Measurements from ENCODE around the gene GLS. TPM values are rescaled to one million over a fixed set of nuclear protein-coding genes. Genes with fewer than 3 reads are reported as not detected.

GLS gene
- total and polyA plus RNA-seq, 2 donors (not counting 3 experiments of a cell fraction or from before 2014, with no cell fraction given): 49.0 to 183 TPM

DNA sequence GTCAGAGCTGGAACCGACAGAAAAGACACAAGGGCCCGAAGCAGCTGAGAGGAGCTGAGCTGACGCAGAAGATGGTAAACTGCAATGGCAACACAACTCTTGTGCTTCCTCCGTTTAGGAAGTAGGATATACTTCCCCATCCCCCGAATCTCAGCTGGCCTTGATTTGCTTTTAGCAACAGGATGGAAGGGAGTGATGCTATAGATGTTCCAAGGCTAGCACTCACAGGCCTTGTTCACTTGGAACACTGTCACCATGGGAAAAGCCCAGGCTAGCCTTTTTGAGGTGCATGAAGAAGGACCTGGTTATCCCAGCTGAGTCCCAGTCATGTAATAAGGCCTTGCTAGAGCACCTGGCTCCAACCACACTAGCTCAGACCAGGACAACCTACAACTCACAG, 107.3 kb downstream of the GLS start:
- Histone ChIP-seq H3K4me3 (replicated peaks in 1 of 3; ENCODE audit: insufficient read depth in 1 of 3, low read depth in 1 of 3, low read length in 3 of 3) (no peak overlapping the region), H3K4me1 (ENCODE audit: control insufficient read depth, extremely low read depth, insufficient read depth, low read length) (peaks cover 15% of the 10 kb centered on the region), H3K36me3 (ENCODE audit: control insufficient read depth in 2 of 2, extremely low read depth in 1 of 2, insufficient read depth in 2 of 2, low read length in 2 of 2) (peaks cover 14 to 56% of the 10 kb centered on the region in 2 experiments), H3K79me2 (ENCODE audit: control insufficient read depth, insufficient read depth, low read length) (no peaks in the 10 kb centered on the region), H3K27me3 (ENCODE audit: control insufficient read depth in 2 of 2, insufficient read depth in 2 of 2, low read length in 2 of 2) (no peaks in the 10 kb centered on the region), H3K9me3 (replicated peaks; ENCODE audit: control insufficient read depth, insufficient read depth, low read length) (no peaks in the 10 kb centered on the region), H4K20me1 (replicated peaks; ENCODE audit: control insufficient read depth, extremely low read depth, insufficient read depth, low read length) (no peaks in the 10 kb centered on the region), H3K9ac (replicated peaks; ENCODE audit: extremely low read depth, insufficient read depth, low read length) (no peak overlapping the region), H3K4me2 (ENCODE audit: insufficient read depth, low read length) (no peak overlapping the region), H3K9me1 (replicated peaks; ENCODE audit: control insufficient read depth, extremely low read depth, insufficient read depth, low read length) (no peaks in the 10 kb centered on the region), H2AFZ (ENCODE audit: low read depth, low read length) (no peak overlapping the region), H3K27ac (ENCODE audit: insufficient read depth, low read depth, low read length) (no peak overlapping the region)
- ChIA-PET CTCF (interaction anchor here (1.4 kb wide), 2 partner anchors 15 to 110 kb away, joined by 3 to 4 read pairs; no protein-coding TSS in a partner anchor), POLR2A (no interaction called here)
- DNase-seq (ENCODE audit: low read depth, low spot score) (no peak), FAIRE-seq (no peak)
- BruUV-seq (replicated peaks): no TSS peak
- intact Hi-C loops (cut with micrococcal nuclease) (no loop called here), dilution Hi-C loops (cut with MboI; ENCODE audit: extremely low pct_ligation_motif_present, low sequenced_read_pairs) (no loop called here)
- TF ChIP-seq JUN (IDR thresholded peaks at IDR 0.05; ENCODE audit: borderline replicate concordance, insufficient read depth, insufficient read length, low read depth): no peak
- TF ChIP-seq POLR2A (IDR thresholded peaks at IDR 0.05; ENCODE audit: low read depth, low read length): no peak
- TF ChIP-seq EZH2 (IDR thresholded peaks at IDR 0.05; ENCODE audit: borderline replicate concordance, low read depth, low read length, severe bottlenecking): no peak
- TF ChIP-seq, protein P1, sequence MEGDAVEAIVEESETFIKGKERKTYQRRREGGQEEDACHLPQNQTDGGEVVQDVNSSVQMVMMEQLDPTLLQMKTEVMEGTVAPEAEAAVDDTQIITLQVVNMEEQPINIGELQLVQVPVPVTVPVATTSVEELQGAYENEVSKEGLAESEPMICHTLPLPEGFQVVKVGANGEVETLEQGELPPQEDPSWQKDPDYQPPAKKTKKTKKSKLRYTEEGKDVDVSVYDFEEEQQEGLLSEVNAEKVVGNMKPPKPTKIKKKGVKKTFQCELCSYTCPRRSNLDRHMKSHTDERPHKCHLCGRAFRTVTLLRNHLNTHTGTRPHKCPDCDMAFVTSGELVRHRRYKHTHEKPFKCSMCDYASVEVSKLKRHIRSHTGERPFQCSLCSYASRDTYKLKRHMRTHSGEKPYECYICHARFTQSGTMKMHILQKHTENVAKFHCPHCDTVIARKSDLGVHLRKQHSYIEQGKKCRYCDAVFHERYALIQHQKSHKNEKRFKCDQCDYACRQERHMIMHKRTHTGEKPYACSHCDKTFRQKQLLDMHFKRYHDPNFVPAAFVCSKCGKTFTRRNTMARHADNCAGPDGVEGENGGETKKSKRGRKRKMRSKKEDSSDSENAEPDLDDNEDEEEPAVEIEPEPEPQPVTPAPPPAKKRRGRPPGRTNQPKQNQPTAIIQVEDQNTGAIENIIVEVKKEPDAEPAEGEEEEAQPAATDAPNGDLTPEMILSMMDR (IDR thresholded peaks at IDR 0.05; ENCODE audit: extremely low read depth in 1 of 2, insufficient read depth in 1 of 2, low read depth in 1 of 2, low read length in 2 of 2): no peak
- no peak for TF ChIP-seq POLR2AphosphoS5 (IDR thresholded peaks at IDR 0.05; ENCODE audit: insufficient read depth, low read depth, low read length)
- no peak for TF ChIP-seq MYC (IDR thresholded peaks at IDR 0.05; ENCODE audit: low read depth, low read length)
- TF ChIP-seq, protein P2, sequence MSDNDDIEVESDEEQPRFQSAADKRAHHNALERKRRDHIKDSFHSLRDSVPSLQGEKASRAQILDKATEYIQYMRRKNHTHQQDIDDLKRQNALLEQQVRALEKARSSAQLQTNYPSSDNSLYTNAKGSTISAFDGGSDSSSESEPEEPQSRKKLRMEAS (IDR thresholded peaks at IDR 0.05; ENCODE audit: insufficient read depth, insufficient read length): no peak
- TF ChIP-seq GATA2 (IDR thresholded peaks at IDR 0.05; ENCODE audit: insufficient read depth, insufficient read length, low read depth, low read length): no peak
- TF ChIP-seq FOS (IDR thresholded peaks at IDR 0.05; ENCODE audit: borderline replicate concordance, insufficient read depth, low read length): no peak

All from endothelial cell of umbilical vein (primary cell).